H1 (cell line): ENCODE measurements around the gene CYP46A1.

Experiments
- GABPA ChIP-seq: IDR thresholded peaks from 2 replicates; pipeline ENCODE4 v1.6.1; 2011; ENCODE audit warnings: mild to moderate bottlenecking, low read length, moderate library complexity, borderline replicate concordance; ENCODE audit not compliant: insufficient read depth
- KDM5A ChIP-seq: fragments of 200-600 bp; IDR thresholded peaks from 2 replicates; pipeline ENCODE4 v1.7.1; 2012; ENCODE audit warnings: mild to moderate bottlenecking, low read length, inconsistent platforms, mixed read lengths
- POLR2A ChIP-seq, 2 experiments: IDR thresholded peaks; 1 replicate in 1 of 2; 2 replicates in 1 of 2; pipeline ENCODE4 v1.6.1; 2011; ENCODE audit warnings: low read depth in 2 of 2, low read length in 2 of 2, mild to moderate bottlenecking in 2 of 2; ENCODE audit errors: control extremely low read depth in 1 of 2
- RFX5 ChIP-seq: IDR thresholded peaks from 2 replicates; pipeline ENCODE4 v1.6.1; 2011; ENCODE audit warnings: low read depth, low read length, improper control_type of control experiment, borderline replicate concordance

- no peak for TF ChIP-seq RFX5
- TF ChIP-seq GABPA = no peak
- no peak for TF ChIP-seq POLR2A (IDR thresholded peaks at IDR 0.05; ENCODE audit: control extremely low read depth in 1 of 2, low read depth in 2 of 2, low read length in 2 of 2)
- TF ChIP-seq KDM5A = no peak
Measured at GRCh38 chr14:99721792-99722516, 37.9 kb downstream of the CYP46A1 start.
